ENCODE data around the gene GSTCD. TPM values are rescaled to one million over a fixed set of nuclear protein-coding genes. Genes with fewer than 3 reads are reported as not detected.
"Not testable (repeated sequence)": the region's sequence is repeated elsewhere in the genome, so short reads cannot be mapped to it uniquely, and the experiment has no call there.

GSTCD gene
- total and polyA plus RNA-seq, 4 donors = 1.5 to 17.9 (median 8.4) TPM

DNA sequence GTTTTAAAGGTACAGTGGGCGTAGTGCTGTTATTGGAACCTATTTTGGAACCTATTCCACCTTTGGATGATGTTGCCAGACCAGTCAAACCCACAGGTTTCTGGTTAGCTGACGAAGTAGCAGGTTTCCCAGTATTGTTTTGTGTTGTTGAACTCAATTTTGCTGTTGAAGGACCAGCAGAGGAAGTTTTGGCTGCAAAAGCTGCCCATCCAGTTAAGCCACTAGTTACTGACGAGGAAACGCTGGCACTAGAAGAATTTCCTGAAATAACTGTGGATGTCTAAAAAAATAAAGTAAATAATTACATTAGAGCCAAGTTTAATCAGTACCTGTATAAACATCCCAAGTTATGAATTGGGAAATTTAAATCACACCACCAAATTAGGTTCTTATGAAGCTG, 25.5 kb upstream of the GSTCD start:
- peak overlapping the region in 1 of 2 donors; percentile 57 for H3K27ac ChIP-seq (ENCODE audit: low read depth in 1 of 2, low read length in 1 of 2)
- 49 to 74% methylated on average over 4 of the region's 4 CpGs for WGBS, 2 donors
- no peak for TF ChIP-seq CTCF (IDR thresholded peaks at IDR 0.05; ENCODE audit: control extremely low read depth, extremely low read depth)
- H3K4me3 ChIP-seq = no peak overlapping the region
- DNase-seq = peak; percentile 63 to 87 (median 70)
- no peaks in the 10 kb centered on the region for H3K9me3 ChIP-seq (ENCODE audit: control insufficient read depth in 4 of 4, insufficient read depth in 3 of 4, low read length in 3 of 4)
- peaks cover 4 to 15% (median 6%) of the 10 kb centered on the region in 4 donors for H3K36me3 ChIP-seq (ENCODE audit: control insufficient read depth in 4 of 4, insufficient read depth in 4 of 4, low read length in 4 of 4)
- peaks cover 0 to 6% (median 2%) of the 10 kb centered on the region in 5 donors for H3K4me1 ChIP-seq (ENCODE audit: control insufficient read depth in 5 of 5, insufficient read depth in 5 of 5, low read length in 5 of 5)
- H3K9ac ChIP-seq (ENCODE audit: insufficient read depth in 1 of 2, low read length in 2 of 2) = no peak overlapping the region
- no peaks in the 10 kb centered on the region for H3K27me3 ChIP-seq (ENCODE audit: control insufficient read depth in 3 of 3, insufficient read depth in 3 of 3, low read length in 2 of 3)
- ATAC-seq (ENCODE audit: insufficient read depth, low FRiP score) = peak; percentile 75

- ATAC-seq (ENCODE audit: insufficient read depth, low FRiP score) = no peak
- DNase-seq = no peak
- Histone ChIP-seq H3K27me3 (ENCODE audit: control insufficient read depth in 3 of 3, insufficient read depth in 3 of 3, low read length in 2 of 3) (no peaks in the 10 kb centered on the region), H3K4me1 (ENCODE audit: control insufficient read depth in 5 of 5, insufficient read depth in 5 of 5, low read length in 5 of 5) (peaks cover 0 to 6% (median 2%) of the 10 kb centered on the region in 5 donors), H3K27ac (ENCODE audit: low read depth in 1 of 2, low read length in 1 of 2) (no peak overlapping the region), H3K36me3 (ENCODE audit: control insufficient read depth in 4 of 4, insufficient read depth in 4 of 4, low read length in 4 of 4) (peaks cover 4 to 23% (median 15%) of the 10 kb centered on the region in 4 donors), H3K9me3 (ENCODE audit: control insufficient read depth in 4 of 4, insufficient read depth in 3 of 4, low read length in 3 of 4) (no peaks in the 10 kb centered on the region), H3K4me3 (no peak overlapping the region), H3K9ac (ENCODE audit: insufficient read depth in 1 of 2, low read length in 2 of 2) (no peak overlapping the region)
- no peak for TF ChIP-seq CTCF (IDR thresholded peaks at IDR 0.05; ENCODE audit: control extremely low read depth, extremely low read depth)
- WGBS, 2 donors = 97 to 99% methylated on average over 2 of the region's 2 CpGs
Measured at GRCh38 chr4:105686571-105686970, 22.0 kb upstream of the GSTCD start.

GRCh38 chr4:105694812-105695211, 13.8 kb upstream of the GSTCD start:
- peaks cover 4 to 17% (median 15%) of the 10 kb centered on the region in 4 donors for H3K36me3 ChIP-seq (ENCODE audit: control insufficient read depth in 4 of 4, insufficient read depth in 4 of 4, low read length in 4 of 4)
- H3K4me3 ChIP-seq; ATAC-seq (ENCODE audit: insufficient read depth, low FRiP score); H3K4me1 ChIP-seq (ENCODE audit: control insufficient read depth in 5 of 5, insufficient read depth in 5 of 5, low read length in 5 of 5); H3K9me3 ChIP-seq (ENCODE audit: control insufficient read depth in 4 of 4, insufficient read depth in 3 of 4, low read length in 3 of 4); H3K27me3 ChIP-seq (ENCODE audit: control insufficient read depth in 3 of 3, insufficient read depth in 3 of 3, low read length in 2 of 3); DNase-seq; H3K9ac ChIP-seq (ENCODE audit: insufficient read depth in 1 of 2, low read length in 2 of 2); H3K27ac ChIP-seq (ENCODE audit: low read depth in 1 of 2, low read length in 1 of 2): not testable (repeated sequence)
- WGBS, 2 donors = 96 to 97% methylated on average over 5 of the region's 5 CpGs

DNA sequence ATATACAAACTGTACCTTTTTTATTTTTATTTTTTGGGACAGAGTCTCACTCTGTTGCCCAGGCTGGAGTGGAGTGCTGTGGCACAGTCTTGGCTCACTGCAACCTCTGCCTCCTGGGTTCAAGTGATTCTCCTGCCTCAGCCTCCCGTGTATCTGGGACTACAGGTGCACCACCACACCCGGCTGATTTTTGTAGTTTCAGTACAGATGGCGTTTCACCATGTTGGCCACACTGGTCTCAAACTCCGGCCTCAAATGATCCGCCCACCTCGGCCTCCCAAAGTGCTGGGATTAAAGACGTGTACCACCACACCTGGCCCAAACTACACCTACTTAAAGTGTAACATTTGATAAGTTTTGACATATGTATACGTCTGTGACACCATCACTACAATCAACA, 12.8 kb upstream of the GSTCD start:
- not testable (repeated sequence) for H3K27ac ChIP-seq (ENCODE audit: low read depth in 1 of 2, low read length in 1 of 2); H3K4me3 ChIP-seq; H3K4me1 ChIP-seq (ENCODE audit: control insufficient read depth in 5 of 5, insufficient read depth in 5 of 5, low read length in 5 of 5); DNase-seq; H3K9me3 ChIP-seq (ENCODE audit: control insufficient read depth in 4 of 4, insufficient read depth in 3 of 4, low read length in 3 of 4); H3K27me3 ChIP-seq (ENCODE audit: control insufficient read depth in 3 of 3, insufficient read depth in 3 of 3, low read length in 2 of 3); ATAC-seq (ENCODE audit: insufficient read depth, low FRiP score); H3K9ac ChIP-seq (ENCODE audit: insufficient read depth in 1 of 2, low read length in 2 of 2)
- 91 to 97% methylated on average over 8 of the region's 8 CpGs for WGBS, 2 donors
- peaks cover 4 to 19% (median 14%) of the 10 kb centered on the region in 4 donors for H3K36me3 ChIP-seq (ENCODE audit: control insufficient read depth in 4 of 4, insufficient read depth in 4 of 4, low read length in 4 of 4)

Measured in lung (tissue), 12 donors.